ENCODE results near the gene NTRK1. TPM values are rescaled to one million over a fixed set of nuclear protein-coding genes. Genes with fewer than 3 reads are reported as not detected.

The NTRK1 gene
- total RNA-seq, 1 donor from 2014 or later = 1.9 TPM

GRCh38 chr1:156833603-156834002 is 27.1 kb upstream of the NTRK1 start:
- Histone ChIP-seq H3K4me1 (no peaks in the 10 kb centered on the region), H3K4me3 (no peak overlapping the region), H3K9me3 (no peaks in the 10 kb centered on the region), H3K27ac (no peak overlapping the region), H3K27me3 (ENCODE audit: low read depth) (peaks cover 17% of the 10 kb centered on the region), H3K36me3 (no peaks in the 10 kb centered on the region)
- DNase-seq (no peak), ATAC-seq (no peak)
- TF ChIP-seq, protein P1, sequence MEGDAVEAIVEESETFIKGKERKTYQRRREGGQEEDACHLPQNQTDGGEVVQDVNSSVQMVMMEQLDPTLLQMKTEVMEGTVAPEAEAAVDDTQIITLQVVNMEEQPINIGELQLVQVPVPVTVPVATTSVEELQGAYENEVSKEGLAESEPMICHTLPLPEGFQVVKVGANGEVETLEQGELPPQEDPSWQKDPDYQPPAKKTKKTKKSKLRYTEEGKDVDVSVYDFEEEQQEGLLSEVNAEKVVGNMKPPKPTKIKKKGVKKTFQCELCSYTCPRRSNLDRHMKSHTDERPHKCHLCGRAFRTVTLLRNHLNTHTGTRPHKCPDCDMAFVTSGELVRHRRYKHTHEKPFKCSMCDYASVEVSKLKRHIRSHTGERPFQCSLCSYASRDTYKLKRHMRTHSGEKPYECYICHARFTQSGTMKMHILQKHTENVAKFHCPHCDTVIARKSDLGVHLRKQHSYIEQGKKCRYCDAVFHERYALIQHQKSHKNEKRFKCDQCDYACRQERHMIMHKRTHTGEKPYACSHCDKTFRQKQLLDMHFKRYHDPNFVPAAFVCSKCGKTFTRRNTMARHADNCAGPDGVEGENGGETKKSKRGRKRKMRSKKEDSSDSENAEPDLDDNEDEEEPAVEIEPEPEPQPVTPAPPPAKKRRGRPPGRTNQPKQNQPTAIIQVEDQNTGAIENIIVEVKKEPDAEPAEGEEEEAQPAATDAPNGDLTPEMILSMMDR (IDR thresholded peaks at IDR 0.05) = no peak
- intact Hi-C loops (cut with DNase I) = no loop called here

DNA sequence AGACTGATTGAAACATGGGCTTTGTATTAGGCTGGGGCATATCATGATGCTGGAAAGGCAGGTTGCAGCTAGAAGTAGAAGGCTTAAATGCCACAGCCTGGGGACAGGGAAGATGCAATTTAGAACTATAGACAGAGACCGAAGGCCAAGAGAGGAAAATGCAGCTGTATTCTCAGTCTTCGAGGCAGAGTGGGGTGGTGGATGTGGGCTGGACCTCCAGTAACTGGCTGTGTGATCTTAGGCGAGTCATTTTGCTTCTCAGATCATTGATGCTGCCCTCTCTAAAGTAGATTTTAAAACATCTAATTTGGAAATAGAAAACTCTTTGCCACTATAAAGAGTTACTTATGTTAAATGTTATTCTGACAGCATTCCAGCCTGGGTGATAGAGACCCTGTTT is 26.3 kb upstream of the NTRK1 start:
- H3K27me3 ChIP-seq (ENCODE audit: low read depth) = peaks cover 21% of the 10 kb centered on the region
- no peaks in the 10 kb centered on the region for H3K9me3 ChIP-seq
- TF ChIP-seq, protein P1 (IDR thresholded peaks at IDR 0.05) = no peak
- ATAC-seq (no peak), DNase-seq (no peak)
- H3K36me3 ChIP-seq = no peaks in the 10 kb centered on the region
- H3K4me3 ChIP-seq = no peak overlapping the region
- no peak overlapping the region for H3K27ac ChIP-seq
- no peaks in the 10 kb centered on the region for H3K4me1 ChIP-seq
- intact Hi-C loops (cut with DNase I) = no loop called here

DNA sequence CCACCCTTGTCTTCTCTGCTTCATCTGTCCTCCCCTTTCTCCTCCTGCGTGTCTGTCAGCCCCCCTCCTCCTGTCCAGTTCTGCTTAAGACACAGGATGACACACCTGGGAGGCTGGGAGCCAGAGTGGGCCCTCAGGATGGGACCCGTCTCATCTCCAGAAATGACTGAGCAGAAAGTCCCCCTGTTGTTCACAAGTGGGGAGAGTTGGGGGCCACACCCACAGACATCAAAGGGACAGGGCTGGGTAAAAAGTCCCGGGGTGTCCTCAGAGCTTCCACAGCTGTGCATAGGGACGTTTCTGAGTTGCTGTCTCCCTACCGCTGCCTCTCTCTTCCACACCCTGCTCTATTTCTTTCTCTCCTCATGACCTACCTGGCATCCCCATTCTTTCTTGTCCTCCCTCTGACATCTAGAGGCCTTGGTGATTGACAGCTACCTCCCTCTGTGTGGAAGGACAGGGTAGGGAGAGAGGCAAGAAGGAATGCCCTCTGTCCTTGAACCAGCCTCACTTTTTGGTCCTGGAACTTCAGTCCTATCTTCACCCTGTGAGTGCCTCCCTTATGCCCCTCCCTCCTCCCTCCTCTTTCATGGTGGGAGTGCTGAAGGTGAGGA is 24.5 kb upstream of the NTRK1 start:
- H3K36me3 ChIP-seq = no peaks in the 10 kb centered on the region
- H3K9me3 ChIP-seq = no peaks in the 10 kb centered on the region
- ATAC-seq (no peak), DNase-seq (no peak)
- H3K27ac ChIP-seq = no peak overlapping the region
- H3K4me3 ChIP-seq = no peak overlapping the region
- TF ChIP-seq, protein P1 (IDR thresholded peaks at IDR 0.05) = no peak
- H3K27me3 ChIP-seq (ENCODE audit: low read depth) = peaks cover 35% of the 10 kb centered on the region
- H3K4me1 ChIP-seq = no peaks in the 10 kb centered on the region
- intact Hi-C loops (cut with DNase I) = no loop called here

DNA sequence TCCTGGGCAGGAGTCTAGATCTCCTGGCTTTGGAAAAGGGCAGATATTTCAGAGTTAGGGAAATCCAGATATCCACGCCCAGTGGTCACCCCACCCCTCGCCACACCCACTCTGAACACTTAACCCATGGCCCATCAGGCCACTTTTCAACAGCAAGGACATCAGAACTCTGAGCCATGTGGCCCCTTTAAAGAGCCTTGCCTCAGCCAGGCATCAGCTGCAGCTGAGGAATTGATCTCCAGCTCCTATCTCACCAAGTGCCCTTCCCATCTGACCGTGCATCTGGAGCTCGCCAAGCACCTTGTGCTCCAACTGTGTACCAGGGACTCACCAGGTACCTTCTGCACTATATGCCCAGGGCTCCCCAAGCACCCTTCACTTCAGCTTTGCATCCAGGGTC is 23.8 kb upstream of the NTRK1 start:
- H3K36me3 ChIP-seq = no peaks in the 10 kb centered on the region
- intact Hi-C loops (cut with DNase I) = no loop called here

GRCh38 chr1:156838972-156839371 is 21.7 kb upstream of the NTRK1 start:
- Histone ChIP-seq H3K27me3 (ENCODE audit: low read depth) (peaks cover 56% of the 10 kb centered on the region), H3K9me3 (no peaks in the 10 kb centered on the region), H3K36me3 (no peaks in the 10 kb centered on the region), H3K27ac (no peak overlapping the region), H3K4me3 (no peak overlapping the region), H3K4me1 (no peaks in the 10 kb centered on the region)
- peak; percentile 37 to 58 for ATAC-seq
- DNase-seq = no peak
- intact Hi-C loops (cut with DNase I) = no loop called here
- TF ChIP-seq, protein P1 (IDR thresholded peaks at IDR 0.05) = peak; percentile 82

More for the DNA sequence above, 23.8 kb upstream of the NTRK1 start:
- peaks cover 41% of the 10 kb centered on the region for H3K27me3 ChIP-seq (ENCODE audit: low read depth)
- H3K4me3 ChIP-seq = no peak overlapping the region
- ATAC-seq = no peak
- no peak overlapping the region for H3K27ac ChIP-seq
- no peaks in the 10 kb centered on the region for H3K4me1 ChIP-seq
- no peak for DNase-seq
- no peaks in the 10 kb centered on the region for H3K9me3 ChIP-seq
- TF ChIP-seq, protein P1 (IDR thresholded peaks at IDR 0.05) = no peak

Data from lower lobe of right lung (tissue), 2 donors.